KMS-11 (cell line): Measurements from ENCODE around the gene FTSJ3.

Experiments used
- H2AFZ ChIP-seq: fragments of 200-600 bp; sonication (generic); 2 replicates; pipeline ENCODE4 v1.6.1; 2016; ENCODE audit warnings: antibody characterized with exemption, mixed run types, low read depth
- H3K27ac ChIP-seq: fragments of 200-600 bp; sonication (generic); 2 replicates; pipeline ENCODE4 v1.6.1; 2016; ENCODE audit warnings: mild to moderate bottlenecking, mixed run types
- H3K27me3 ChIP-seq: fragments of 200-600 bp; sonication (generic); 2 replicates; pipeline ENCODE4 v1.6.1; 2017; ENCODE audit warnings: mild to moderate bottlenecking, low read depth, mixed run types, moderate library complexity; ENCODE audit not compliant: insufficient read depth
- H3K36me3 ChIP-seq: fragments of 200-600 bp; sonication (generic); 2 replicates; pipeline ENCODE4 v1.6.1; 2017; ENCODE audit warnings: mild to moderate bottlenecking, mixed run types; ENCODE audit not compliant: insufficient read depth
- H3K4me1 ChIP-seq: fragments of 200-600 bp; sonication (generic); 2 replicates; pipeline ENCODE4 v1.6.1; 2016; ENCODE audit warnings: mild to moderate bottlenecking, low read depth, mixed run types; ENCODE audit not compliant: poor library complexity, severe bottlenecking
- H3K4me2 ChIP-seq: fragments of 200-600 bp; sonication (generic); 2 replicates; pipeline ENCODE4 v1.7.0; 2016; ENCODE audit warnings: mild to moderate bottlenecking, mixed run types
- H3K4me3 ChIP-seq: fragments of 200-600 bp; sonication (generic); IDR thresholded peaks from 2 replicates; pipeline ENCODE4 v1.6.1; 2017; ENCODE audit warnings: low read depth, low read length, mixed read lengths; ENCODE audit not compliant: insufficient read depth
- H3K79me2 ChIP-seq: fragments of 200-600 bp; sonication (generic); 2 replicates; pipeline ENCODE4 v1.6.1; 2016; ENCODE audit warnings: low read depth, mixed run types; ENCODE audit not compliant: insufficient read depth
- H3K9ac ChIP-seq: fragments of 200-600 bp; sonication (generic); 2 replicates; pipeline ENCODE4 v1.6.1; 2016; ENCODE audit warnings: mild to moderate bottlenecking, mixed run types
- H4K20me1 ChIP-seq: fragments of 200-600 bp; sonication (generic); 2 replicates; pipeline ENCODE4 v1.6.1; 2016; ENCODE audit warnings: mild to moderate bottlenecking, mixed run types; ENCODE audit not compliant: insufficient read depth
- TF ChIP-seq, protein P1 (sequence below): fragments of 200-600 bp; sonication (generic); conservative IDR thresholded peaks from 2 replicates; pipeline ENCODE4 v1.6.1; 2017; ENCODE audit warnings: low read depth, mild to moderate bottlenecking, antibody characterized with exemption, low read length, moderate library complexity, mixed read lengths

FTSJ3 gene

GRCh38 chr17:63822537-63822936 lies 4.9 kb downstream of the FTSJ3 start:
- no peak overlapping the region for H2AFZ ChIP-seq
- H3K4me3 ChIP-seq: no peak overlapping the region
- no peaks in the 10 kb centered on the region for H4K20me1 ChIP-seq
- H3K4me2 ChIP-seq: no peak overlapping the region
- H3K27ac ChIP-seq: no peak overlapping the region
- no peaks in the 10 kb centered on the region for H3K27me3 ChIP-seq
- TF ChIP-seq, protein P1, sequence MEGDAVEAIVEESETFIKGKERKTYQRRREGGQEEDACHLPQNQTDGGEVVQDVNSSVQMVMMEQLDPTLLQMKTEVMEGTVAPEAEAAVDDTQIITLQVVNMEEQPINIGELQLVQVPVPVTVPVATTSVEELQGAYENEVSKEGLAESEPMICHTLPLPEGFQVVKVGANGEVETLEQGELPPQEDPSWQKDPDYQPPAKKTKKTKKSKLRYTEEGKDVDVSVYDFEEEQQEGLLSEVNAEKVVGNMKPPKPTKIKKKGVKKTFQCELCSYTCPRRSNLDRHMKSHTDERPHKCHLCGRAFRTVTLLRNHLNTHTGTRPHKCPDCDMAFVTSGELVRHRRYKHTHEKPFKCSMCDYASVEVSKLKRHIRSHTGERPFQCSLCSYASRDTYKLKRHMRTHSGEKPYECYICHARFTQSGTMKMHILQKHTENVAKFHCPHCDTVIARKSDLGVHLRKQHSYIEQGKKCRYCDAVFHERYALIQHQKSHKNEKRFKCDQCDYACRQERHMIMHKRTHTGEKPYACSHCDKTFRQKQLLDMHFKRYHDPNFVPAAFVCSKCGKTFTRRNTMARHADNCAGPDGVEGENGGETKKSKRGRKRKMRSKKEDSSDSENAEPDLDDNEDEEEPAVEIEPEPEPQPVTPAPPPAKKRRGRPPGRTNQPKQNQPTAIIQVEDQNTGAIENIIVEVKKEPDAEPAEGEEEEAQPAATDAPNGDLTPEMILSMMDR: no peak
- no peak overlapping the region for H3K9ac ChIP-seq
- peaks cover 14% of the 10 kb centered on the region for H3K4me1 ChIP-seq
- H3K79me2 ChIP-seq: peaks cover 25% of the 10 kb centered on the region
- H3K36me3 ChIP-seq: peaks cover 33% of the 10 kb centered on the region; the same call in 1 of the 2 replicates

DNA sequence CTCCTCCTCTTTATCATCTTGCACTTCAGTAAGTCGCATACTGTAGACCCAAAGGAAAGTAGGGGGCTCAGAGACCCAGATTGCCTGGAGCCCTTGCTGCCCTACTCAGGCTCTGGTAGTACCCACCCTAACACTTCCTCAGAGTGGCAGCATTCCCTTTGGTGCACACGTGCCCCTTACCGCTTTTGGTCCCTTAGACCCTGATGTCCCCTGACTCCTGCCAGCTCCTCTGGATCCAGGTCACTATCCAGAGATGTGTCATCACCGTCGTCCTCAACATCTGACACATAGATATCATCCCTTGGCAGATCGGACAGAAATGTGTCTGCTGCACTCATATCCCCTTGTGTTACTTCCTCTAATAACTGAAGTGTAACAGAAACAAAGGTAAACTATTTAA lies 5.7 kb downstream of the FTSJ3 start:
- H3K27me3 ChIP-seq: no peaks in the 10 kb centered on the region
- H3K27ac ChIP-seq: no peak overlapping the region
- no peak overlapping the region for H2AFZ ChIP-seq
- no peak overlapping the region for H3K4me3 ChIP-seq
- H4K20me1 ChIP-seq: peaks cover 4% of the 10 kb centered on the region; the same call in 1 of the 2 replicates
- no peak overlapping the region for H3K4me2 ChIP-seq
- TF ChIP-seq, protein P1: no peak
- peaks cover 33% of the 10 kb centered on the region; the same call in 1 of the 2 replicates for H3K36me3 ChIP-seq
- no peak overlapping the region for H3K9ac ChIP-seq
- peaks cover 24% of the 10 kb centered on the region for H3K79me2 ChIP-seq
- H3K4me1 ChIP-seq: peaks cover 14% of the 10 kb centered on the region

DNA sequence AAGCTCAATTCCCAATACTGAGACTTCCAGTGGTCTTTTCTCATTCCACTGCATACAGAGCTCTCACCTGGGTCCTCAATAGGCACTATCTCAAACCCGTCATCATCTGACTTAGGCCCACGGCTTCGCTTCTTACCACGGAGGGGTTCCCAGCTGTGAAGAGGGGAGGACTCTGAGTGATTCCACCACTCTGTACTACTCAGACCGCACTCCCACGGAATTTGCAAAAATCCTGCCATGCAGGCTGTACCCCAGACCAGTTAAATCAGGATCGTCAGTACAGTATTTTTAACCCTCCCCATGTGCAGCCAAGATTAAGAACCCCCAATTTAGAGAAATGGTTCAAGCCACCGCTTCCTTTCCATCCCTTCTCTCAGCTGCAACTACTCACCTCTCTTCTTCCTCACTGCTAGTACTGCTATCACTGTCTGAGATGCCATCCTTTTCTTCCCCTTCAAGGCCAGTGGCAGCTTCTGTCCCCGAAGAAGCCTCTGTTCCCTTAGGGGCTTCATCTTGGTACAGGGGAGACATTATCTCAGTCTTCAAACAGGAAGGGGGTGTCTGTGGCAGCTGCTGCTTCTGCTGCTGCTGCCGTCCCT lies 6.4 kb downstream of the FTSJ3 start:
- peaks cover 13% of the 10 kb centered on the region for H3K4me1 ChIP-seq
- peaks cover 4% of the 10 kb centered on the region; the same call in 1 of the 2 replicates for H4K20me1 ChIP-seq
- peaks cover 33% of the 10 kb centered on the region; the same call in 1 of the 2 replicates for H3K36me3 ChIP-seq
- H3K79me2 ChIP-seq: peaks cover 18% of the 10 kb centered on the region
- H3K27ac ChIP-seq: no peak overlapping the region
- no peak overlapping the region for H3K4me3 ChIP-seq
- H2AFZ ChIP-seq: no peak overlapping the region
- H3K4me2 ChIP-seq: no peak overlapping the region
- no peak overlapping the region for H3K9ac ChIP-seq
- no peaks in the 10 kb centered on the region for H3K27me3 ChIP-seq
- TF ChIP-seq, protein P1: no peak

GRCh38 chr17:63819585-63820537 lies 7.6 kb downstream of the FTSJ3 start:
- no peak overlapping the region for H3K27ac ChIP-seq
- H3K36me3 ChIP-seq: peaks cover 29% of the 10 kb centered on the region; the same call in 1 of the 2 replicates
- peaks cover 6% of the 10 kb centered on the region; the same call in 1 of the 2 replicates for H3K79me2 ChIP-seq
- peaks cover under 1% of the 10 kb centered on the region for H3K4me1 ChIP-seq
- H3K4me2 ChIP-seq: no peak overlapping the region
- no peak overlapping the region for H3K9ac ChIP-seq
- TF ChIP-seq, protein P1: no peak
- H3K27me3 ChIP-seq: no peaks in the 10 kb centered on the region
- no peak overlapping the region for H2AFZ ChIP-seq
- peaks cover 4% of the 10 kb centered on the region; the same call in 1 of the 2 replicates for H4K20me1 ChIP-seq
- no peak overlapping the region for H3K4me3 ChIP-seq
